ENCODE data around the gene SQSTM1.
"Not testable (repeated sequence)": the region's sequence is repeated elsewhere in the genome, so short reads cannot be mapped to it uniquely, and the experiment has no call there.

SQSTM1 gene
- 313 to 431 reads per million in 2 donors for total RNA-seq

- peak; percentile 74 for DNase-seq
Measured at GRCh38 chr5:179820483-179821297, at the start of gene SQSTM1. Gene SQSTM1, plus strand, starts transcription at chr5:179820905. Its CDS starts 32 bp downstream, at chr5:179820937.

GRCh38 chr5:179771311-179771895 lies 49.3 kb upstream of the SQSTM1 start:
- no peak for DNase-seq

- no peak for DNase-seq
Measured at GRCh38 chr5:179772351-179772750, 48.4 kb upstream of the SQSTM1 start.

- DNase-seq, result no peak
Measured at GRCh38 chr5:179773686-179774040, 47.0 kb upstream of the SQSTM1 start.

GRCh38 chr5:179774442-179774841 lies 46.3 kb upstream of the SQSTM1 start:
- no peak for DNase-seq

GRCh38 chr5:179776411-179776938 lies 44.2 kb upstream of the SQSTM1 start:
- DNase-seq, result no peak

GRCh38 chr5:179777456-179777855 lies 43.2 kb upstream of the SQSTM1 start:
- no peak for DNase-seq

GRCh38 chr5:179777909-179778308 lies 42.8 kb upstream of the SQSTM1 start:
- no peak for DNase-seq

- no peak for DNase-seq
Measured at GRCh38 chr5:179778591-179778990, 42.1 kb upstream of the SQSTM1 start.

GRCh38 chr5:179779826-179780225 lies 40.9 kb upstream of the SQSTM1 start:
- no peak for DNase-seq

- no peak for DNase-seq
Measured at GRCh38 chr5:179780362-179780761, 40.3 kb upstream of the SQSTM1 start.

GRCh38 chr5:179781846-179782245 lies 38.9 kb upstream of the SQSTM1 start:
- DNase-seq, result no peak

- DNase-seq, result no peak
Measured at GRCh38 chr5:179783128-179783527, 37.6 kb upstream of the SQSTM1 start.

- no peak for DNase-seq
Measured at GRCh38 chr5:179786861-179787260, 33.8 kb upstream of the SQSTM1 start.

GRCh38 chr5:179788193-179788854 lies 32.4 kb upstream of the SQSTM1 start:
- DNase-seq, result no peak

- not testable (repeated sequence) for DNase-seq
Measured at GRCh38 chr5:179789278-179789677, 31.4 kb upstream of the SQSTM1 start.

GRCh38 chr5:179791881-179792611 lies 28.7 kb upstream of the SQSTM1 start:
- DNase-seq, result no peak

- no peak for DNase-seq
Measured at GRCh38 chr5:179792612-179793467, 27.9 kb upstream of the SQSTM1 start.

- peak; percentile 32 for DNase-seq
Measured at GRCh38 chr5:179793468-179794139, 27.1 kb upstream of the SQSTM1 start, which contains the start of gene LTC4S. Gene LTC4S, plus strand, starts transcription at chr5:179793986. Its CDS starts 95 bp downstream, at chr5:179794081.

- no peak for DNase-seq
Measured at GRCh38 chr5:179794171-179794570, 26.5 kb upstream of the SQSTM1 start.

- no peak for DNase-seq
Measured at GRCh38 chr5:179794575-179794974, 26.1 kb upstream of the SQSTM1 start.

All from activated gamma-delta T cell (primary cell).